Neutrophil (primary cell): ENCODE data around the gene HSD3B7.

Experiments used
- H3K27ac ChIP-seq: fragments of 200-600 bp; sonication (generic); 2 replicates; pipeline ENCODE4 v1.5.1; 2016; ENCODE audit warnings: mild to moderate bottlenecking, moderate library complexity
- H3K27me3 ChIP-seq: fragments of 200-600 bp; sonication (generic); 2 replicates; pipeline ENCODE4 v1.6.0; 2016; ENCODE audit warnings: mild to moderate bottlenecking
- H3K36me3 ChIP-seq: fragments of 200-600 bp; sonication (generic); 2 replicates; pipeline ENCODE4 v1.5.1; 2017
- H3K4me1 ChIP-seq, 2 experiments: fragments of 200-600 bp in 1 of 2; sonication (generic) in 1 of 2; 1 replicate in 1 of 2; 2 replicates in 1 of 2; pipeline versions ENCODE4 v1.5.1 to v1.6.1; 2013 to 2016; ENCODE audit warnings: low read depth in 1 of 2, low read length in 1 of 2, mild to moderate bottlenecking in 1 of 2, moderate library complexity in 1 of 2; ENCODE audit not compliant: control insufficient read depth in 1 of 2, insufficient read depth in 1 of 2
- H3K4me3 ChIP-seq, 2 experiments: fragments of 200-600 bp in 1 of 2; sonication (generic) in 1 of 2; 1 replicate in 1 of 2; 2 replicates in 1 of 2; pipeline ENCODE4 v1.5.1; 2013 to 2016; ENCODE audit warnings: low read depth in 1 of 2, low read length in 1 of 2, mild to moderate bottlenecking in 1 of 2, moderate library complexity in 1 of 2
- H3K9me3 ChIP-seq: fragments of 200-600 bp; sonication (generic); 2 replicates; pipeline ENCODE4 v1.5.1; 2016
- TF ChIP-seq, protein P1 (sequence below): fragments of 200-600 bp; sonication (generic); IDR thresholded peaks from 2 replicates; pipeline ENCODE4 v1.5.1; 2016; ENCODE audit warnings: antibody characterized with exemption

Gene HSD3B7

DNA sequence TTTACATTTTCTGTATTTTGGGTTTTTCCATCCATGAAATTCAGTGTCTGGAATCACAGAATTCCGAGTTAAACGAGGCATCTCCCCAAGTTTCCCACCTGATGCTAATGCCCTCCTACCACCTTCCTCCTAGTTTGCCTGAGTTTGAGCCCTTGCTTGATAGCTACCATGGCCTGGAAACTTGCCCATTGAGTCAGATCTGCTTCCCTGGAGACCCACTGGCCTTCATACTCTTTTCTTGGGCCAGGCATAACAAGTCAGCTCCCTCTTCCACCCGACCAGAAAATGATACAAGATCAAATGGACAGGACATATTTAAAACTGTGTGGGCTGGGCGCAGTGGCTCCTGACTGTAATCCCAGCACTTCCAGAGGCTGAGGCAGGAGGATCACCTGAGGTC is 17.2 kb upstream of the HSD3B7 start:
- no peak overlapping the region for H3K27ac ChIP-seq
- no peaks in the 10 kb centered on the region for H3K4me1 ChIP-seq
- H3K4me3 ChIP-seq = no peak overlapping the region
- TF ChIP-seq, protein P1, sequence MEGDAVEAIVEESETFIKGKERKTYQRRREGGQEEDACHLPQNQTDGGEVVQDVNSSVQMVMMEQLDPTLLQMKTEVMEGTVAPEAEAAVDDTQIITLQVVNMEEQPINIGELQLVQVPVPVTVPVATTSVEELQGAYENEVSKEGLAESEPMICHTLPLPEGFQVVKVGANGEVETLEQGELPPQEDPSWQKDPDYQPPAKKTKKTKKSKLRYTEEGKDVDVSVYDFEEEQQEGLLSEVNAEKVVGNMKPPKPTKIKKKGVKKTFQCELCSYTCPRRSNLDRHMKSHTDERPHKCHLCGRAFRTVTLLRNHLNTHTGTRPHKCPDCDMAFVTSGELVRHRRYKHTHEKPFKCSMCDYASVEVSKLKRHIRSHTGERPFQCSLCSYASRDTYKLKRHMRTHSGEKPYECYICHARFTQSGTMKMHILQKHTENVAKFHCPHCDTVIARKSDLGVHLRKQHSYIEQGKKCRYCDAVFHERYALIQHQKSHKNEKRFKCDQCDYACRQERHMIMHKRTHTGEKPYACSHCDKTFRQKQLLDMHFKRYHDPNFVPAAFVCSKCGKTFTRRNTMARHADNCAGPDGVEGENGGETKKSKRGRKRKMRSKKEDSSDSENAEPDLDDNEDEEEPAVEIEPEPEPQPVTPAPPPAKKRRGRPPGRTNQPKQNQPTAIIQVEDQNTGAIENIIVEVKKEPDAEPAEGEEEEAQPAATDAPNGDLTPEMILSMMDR = no peak
- H3K36me3 ChIP-seq = peaks cover 81% of the 10 kb centered on the region
- no peaks in the 10 kb centered on the region for H3K27me3 ChIP-seq
- no peaks in the 10 kb centered on the region for H3K9me3 ChIP-seq

DNA sequence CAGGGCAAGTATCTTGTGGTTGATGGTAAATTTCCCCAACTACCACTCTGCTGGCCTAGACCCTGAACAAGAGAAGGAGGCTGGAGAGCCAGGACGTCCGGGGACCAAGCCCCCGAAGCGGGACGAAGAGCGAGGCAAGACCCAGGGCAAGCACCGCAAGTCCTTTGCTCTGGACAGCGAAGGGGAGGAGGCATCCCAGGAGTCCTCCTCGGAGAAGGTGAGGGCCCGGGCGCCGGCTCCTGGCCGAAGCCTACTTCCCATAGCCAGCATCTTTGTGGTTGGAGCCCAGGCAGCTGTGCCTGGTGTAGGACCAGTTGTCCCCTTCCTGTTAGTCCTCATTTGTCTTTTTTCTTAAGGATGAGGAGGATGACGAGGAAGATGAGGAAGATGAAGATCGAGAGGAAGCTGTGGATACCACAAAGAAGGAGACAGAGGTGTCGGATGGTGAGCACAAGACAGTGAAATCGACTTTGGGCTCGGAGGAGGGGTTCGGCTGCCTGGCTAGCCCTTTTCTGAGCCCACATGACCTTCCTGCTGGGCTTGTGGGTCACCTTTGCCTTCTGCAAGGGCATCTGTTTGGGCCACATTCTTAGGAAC is 15.7 kb upstream of the HSD3B7 start:
- Histone ChIP-seq H3K27ac (no peak overlapping the region), H3K4me3 (no peak overlapping the region), H3K27me3 (no peaks in the 10 kb centered on the region), H3K4me1 (no peaks in the 10 kb centered on the region), H3K36me3 (peaks cover 86% of the 10 kb centered on the region), H3K9me3 (no peaks in the 10 kb centered on the region)
- TF ChIP-seq, protein P1 = no peak

DNA sequence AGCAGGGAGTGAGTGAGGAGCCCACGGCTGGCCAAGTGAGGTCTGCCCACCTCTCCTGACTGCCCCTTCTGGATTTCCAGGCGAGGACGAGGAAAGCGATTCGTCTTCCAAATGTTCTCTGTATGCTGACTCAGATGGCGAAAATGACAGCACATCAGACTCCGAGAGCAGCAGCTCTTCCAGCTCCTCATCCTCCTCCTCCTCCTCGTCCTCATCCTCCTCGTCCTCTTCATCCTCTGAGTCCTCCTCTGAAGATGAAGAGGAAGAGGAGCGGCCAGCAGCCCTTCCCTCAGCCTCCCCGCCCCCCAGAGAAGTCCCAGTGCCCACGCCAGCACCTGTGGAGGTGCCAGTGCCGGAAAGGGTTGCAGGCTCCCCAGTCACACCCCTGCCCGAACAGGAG is 13.7 kb upstream of the HSD3B7 start:
- Histone ChIP-seq H3K9me3 (no peaks in the 10 kb centered on the region), H3K4me1 (no peaks in the 10 kb centered on the region), H3K4me3 (no peak overlapping the region), H3K36me3 (peaks cover 81% of the 10 kb centered on the region), H3K27me3 (no peaks in the 10 kb centered on the region), H3K27ac (no peak overlapping the region)
- TF ChIP-seq, protein P1 = no peak

DNA sequence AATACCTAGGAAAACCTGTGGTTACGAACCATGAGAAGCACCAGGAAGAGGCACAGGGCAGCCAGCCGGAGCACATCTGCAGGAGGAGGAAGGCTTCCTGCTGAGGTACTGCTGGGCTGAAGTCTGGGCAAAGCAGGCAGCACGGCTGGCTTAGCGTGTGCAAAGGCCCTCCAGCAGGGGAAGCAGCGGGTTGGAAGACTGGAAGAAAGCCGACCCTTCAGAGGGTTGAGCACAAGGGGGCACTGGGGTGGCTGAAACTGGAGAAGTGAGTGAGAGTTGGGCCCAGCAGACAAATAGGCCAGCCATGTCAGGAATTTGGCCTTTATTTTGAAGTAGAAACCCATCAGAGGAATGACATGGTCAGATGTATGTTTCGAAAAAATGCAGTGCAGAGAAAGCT is 12.1 kb upstream of the HSD3B7 start:
- Histone ChIP-seq H3K4me1 (no peaks in the 10 kb centered on the region), H3K4me3 (no peak overlapping the region), H3K27ac (no peak overlapping the region), H3K9me3 (no peaks in the 10 kb centered on the region), H3K36me3 (peaks cover 84% of the 10 kb centered on the region), H3K27me3 (no peaks in the 10 kb centered on the region)
- TF ChIP-seq, protein P1 = no peak

DNA sequence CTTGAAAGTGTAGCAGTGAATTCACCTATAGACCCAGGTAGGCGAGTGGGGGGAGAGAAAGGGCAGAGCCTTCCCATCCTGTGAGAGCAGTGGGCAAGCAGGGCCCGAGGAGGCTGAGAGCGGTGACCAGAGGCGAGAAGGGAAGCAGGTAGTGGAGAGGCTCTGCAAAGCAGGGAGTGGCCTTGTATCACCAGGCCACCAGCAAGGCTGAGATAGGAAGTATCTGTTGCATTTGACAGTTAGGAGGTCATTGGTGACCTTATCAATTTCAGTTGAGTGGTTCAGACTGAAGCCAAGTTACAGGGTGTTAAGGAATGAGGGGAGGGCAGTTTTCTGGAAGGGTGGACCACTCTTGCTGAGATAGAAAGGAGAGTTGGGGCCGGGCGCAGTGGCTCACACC is 10.7 kb upstream of the HSD3B7 start:
- TF ChIP-seq, protein P1 = no peak
- H3K9me3 ChIP-seq = no peaks in the 10 kb centered on the region
- H3K27ac ChIP-seq = no peak overlapping the region
- H3K27me3 ChIP-seq = no peaks in the 10 kb centered on the region
- peaks cover 88% of the 10 kb centered on the region for H3K36me3 ChIP-seq
- H3K4me3 ChIP-seq = no peak overlapping the region
- no peaks in the 10 kb centered on the region for H3K4me1 ChIP-seq

DNA sequence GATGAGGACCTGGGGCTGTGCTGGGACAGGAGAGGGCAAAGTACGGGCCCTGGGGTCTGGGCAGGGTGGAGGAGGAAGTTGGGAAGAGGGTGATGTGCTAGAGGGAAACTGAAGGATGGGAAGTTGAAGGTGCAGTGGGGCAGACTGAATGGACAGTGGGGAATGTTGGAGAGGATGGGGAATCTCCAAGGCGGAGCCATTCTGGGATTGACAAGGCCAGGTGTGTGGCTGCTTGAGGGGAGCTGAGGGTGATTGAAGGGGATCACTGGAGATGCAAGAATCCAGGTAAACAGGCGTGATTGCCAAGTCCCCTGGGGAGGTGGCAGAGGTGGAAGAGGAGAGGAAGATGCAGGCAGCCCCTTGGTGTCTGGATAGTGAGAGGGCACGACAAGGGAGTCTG is 8.5 kb upstream of the HSD3B7 start:
- H3K36me3 ChIP-seq = peaks cover 90% of the 10 kb centered on the region

More for the DNA sequence above, 8.5 kb upstream of the HSD3B7 start:
- TF ChIP-seq, protein P1 = no peak
- no peak overlapping the region for H3K27ac ChIP-seq
- no peaks in the 10 kb centered on the region for H3K4me1 ChIP-seq
- H3K4me3 ChIP-seq = no peak overlapping the region
- H3K9me3 ChIP-seq = no peaks in the 10 kb centered on the region
- no peaks in the 10 kb centered on the region for H3K27me3 ChIP-seq
